ENCODE results near the gene PRRT3. TPM values are rescaled to one million over a fixed set of nuclear protein-coding genes. Genes with fewer than 3 reads are reported as not detected.
A peak's percentile ranks its signal among the peaks of the same experiment; 100 is the strongest.

PRRT3 gene
- 1 to 10 TPM; 7.8 to 8.2 TPM for total RNA-seq

DNA sequence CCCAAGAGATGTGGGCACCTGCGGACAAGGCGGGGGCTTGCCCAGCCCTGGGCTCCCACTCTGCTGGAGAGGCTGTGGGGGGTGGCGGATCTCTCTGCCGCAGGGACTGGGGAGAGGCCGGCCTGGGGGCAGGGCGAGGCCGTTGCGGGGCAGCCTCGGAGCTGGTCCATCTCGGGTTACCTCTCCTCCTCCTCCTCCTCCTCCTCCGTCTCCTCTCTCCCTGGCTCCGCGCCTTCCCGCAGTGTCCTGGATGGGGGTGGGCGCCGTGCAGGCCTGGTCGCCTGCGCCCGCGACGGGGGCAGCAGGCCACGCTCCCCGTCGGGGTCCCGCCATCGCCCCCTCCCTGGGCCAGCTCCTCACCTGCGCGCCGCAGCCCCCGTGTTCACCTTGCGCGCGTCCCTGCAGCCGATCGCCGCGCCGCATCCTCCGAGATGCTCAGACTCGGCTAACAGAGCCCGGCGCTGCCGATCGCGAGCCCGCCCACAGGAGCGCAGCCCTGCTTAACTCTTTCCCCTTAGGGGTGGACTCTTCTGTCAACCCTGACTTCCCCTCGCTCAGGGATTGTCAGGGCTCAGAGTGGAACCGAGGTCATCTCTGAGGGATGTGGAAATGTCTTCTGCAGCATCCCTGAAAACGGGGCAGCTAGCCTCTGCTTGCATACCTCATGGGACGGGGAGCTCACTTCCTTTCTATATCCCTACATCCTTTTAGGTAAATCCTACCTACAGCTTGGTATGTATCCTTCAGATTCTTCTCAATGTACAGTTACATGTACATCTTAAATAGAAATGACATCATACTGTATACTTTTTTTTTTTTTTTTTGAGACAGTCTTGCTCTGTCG, at the start of gene PRRT3:
PRRT3 (minus strand) TSS at position 447 of the 844 bp plus-strand sequence. CDS start 2,293 bp downstream, outside the sequence.
- no peaks in the 10 kb centered on the region for H3K36me3 Mint-ChIP-seq
- no peaks in the 10 kb centered on the region for H3K9me3 Mint-ChIP-seq
- CTCF ChIA-PET, result interaction anchor here (0.7 to 3.7 kb wide), 6 partner anchors 12 to 225 kb away, joined by 3 to 25 read pairs (median 4); partner anchors contain the start of gene CRELD1
- intact Hi-C loops (cut with micrococcal nuclease), result loop anchor here (1.0 kb wide), 1 partner anchor 19 kb away; the partner anchor contains the start of gene CRELD1
- peak; percentile 79 for DNase-seq
- peak within 1 kb of the TSS; percentile 86 for H3K4me3 Mint-ChIP-seq
- peaks cover 14% of the 10 kb centered on the region for H3K4me1 Mint-ChIP-seq (ENCODE audit: low read depth)
- POLR2A ChIA-PET, result interaction anchor here (1.1 to 2.3 kb wide), 5 partner anchors 9 to 36 kb away, joined by 3 to 9 read pairs (median 4); no protein-coding TSS in a partner anchor
- H3K27ac Mint-ChIP-seq, result peak within 1 kb of the TSS; percentile 73
- H3K27me3 Mint-ChIP-seq, result no peaks in the 10 kb centered on the region

DNA sequence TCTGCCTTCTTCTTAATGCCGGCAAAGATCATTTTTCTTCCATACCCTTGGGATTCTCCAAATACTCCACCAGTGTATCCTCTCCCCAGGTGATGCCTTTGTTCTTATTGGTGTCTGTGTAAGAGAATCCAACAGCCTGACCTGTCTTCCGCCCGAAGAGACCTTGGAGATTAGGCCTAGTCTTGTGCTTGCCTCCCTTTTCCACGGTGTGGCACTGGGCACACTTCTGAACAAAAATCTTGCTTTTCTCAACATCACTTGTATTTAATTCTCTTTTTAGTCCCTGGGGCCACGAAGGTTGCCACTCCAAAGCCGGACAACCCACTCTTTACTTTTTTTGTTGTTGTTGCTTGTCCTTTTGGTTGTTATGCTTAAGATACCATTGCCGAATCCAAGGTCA, 48.5 kb upstream of the PRRT3 start:
- Mint-ChIP-seq H3K36me3 (peaks cover 27% of the 10 kb centered on the region), H3K27ac (no peak overlapping the region)

GRCh38 chr3:9994086-9994844, 42.1 kb upstream of the PRRT3 start:
- intact Hi-C loops (cut with micrococcal nuclease), result no loop called here
- H3K36me3 Mint-ChIP-seq, result peaks cover 26% of the 10 kb centered on the region
- ChIA-PET POLR2A (no interaction called here), CTCF (interaction anchor here (0.7 kb wide), 2 partner anchors 10 to 62 kb away, joined by 3 to 5 read pairs; no protein-coding TSS in a partner anchor)
- H3K4me3 Mint-ChIP-seq, result no peak overlapping the region
- no peaks in the 10 kb centered on the region for H3K27me3 Mint-ChIP-seq
- no peaks in the 10 kb centered on the region for H3K4me1 Mint-ChIP-seq (ENCODE audit: low read depth)
- no peak overlapping the region for H3K27ac Mint-ChIP-seq
- H3K9me3 Mint-ChIP-seq, result no peaks in the 10 kb centered on the region
- no peak for DNase-seq

More for the DNA sequence above, 48.5 kb upstream of the PRRT3 start:
- no peak overlapping the region for H3K4me3 Mint-ChIP-seq
- H3K27me3 Mint-ChIP-seq, result no peaks in the 10 kb centered on the region
- DNase-seq, result no peak
- H3K9me3 Mint-ChIP-seq, result no peaks in the 10 kb centered on the region
- CTCF ChIA-PET, result no interaction called here
- intact Hi-C loops (cut with micrococcal nuclease), result no loop called here
- POLR2A ChIA-PET, result no interaction called here
- no peaks in the 10 kb centered on the region for H3K4me1 Mint-ChIP-seq (ENCODE audit: low read depth)

DNA sequence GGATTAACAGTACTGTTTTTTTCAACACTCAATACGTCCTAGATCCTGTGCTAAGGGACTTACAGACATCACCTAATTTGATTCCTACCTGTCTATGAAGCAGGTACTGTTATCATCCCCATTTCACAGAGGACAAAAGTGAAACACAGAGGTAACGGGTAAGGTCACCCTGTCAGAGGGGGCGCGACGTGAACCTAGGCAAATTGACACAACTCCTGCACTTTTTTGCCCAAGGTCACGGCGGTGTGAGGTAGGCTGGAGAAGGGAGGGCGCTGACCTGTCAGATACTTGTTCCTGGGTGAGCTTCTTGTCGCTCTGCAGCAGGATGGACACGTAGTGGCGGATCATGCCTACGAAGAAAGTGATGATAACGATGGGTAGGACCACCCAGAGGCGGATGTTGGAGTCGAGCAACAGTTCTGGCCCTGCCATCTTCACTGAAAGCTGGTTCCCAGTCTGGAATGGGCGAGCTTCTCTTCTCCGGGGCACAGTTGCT, 34.1 kb upstream of the PRRT3 start:
- H3K4me3 Mint-ChIP-seq, result peak overlapping the region; percentile 89
- no peaks in the 10 kb centered on the region for H3K27me3 Mint-ChIP-seq
- DNase-seq, result no peak
- peaks cover 31% of the 10 kb centered on the region for H3K4me1 Mint-ChIP-seq (ENCODE audit: low read depth)
- peaks cover 20% of the 10 kb centered on the region for H3K36me3 Mint-ChIP-seq
- ChIA-PET POLR2A (interaction anchor here (1.8 to 2.4 kb wide), 3 partner anchors 10 to 95 kb away, joined by 7 to 17 read pairs (median 8); partner anchors contain the start of gene JAGN1), CTCF (interaction anchor here (2.2 to 2.5 kb wide), 2 partner anchors 9 to 53 kb away, joined by 9 to 21 read pairs; partner anchors contain the start of gene CRELD1)
- H3K27ac Mint-ChIP-seq, result peak overlapping the region; percentile 98
- intact Hi-C loops (cut with micrococcal nuclease), result loop anchor here (1.0 to 10.0 kb wide), 6 partner anchors 9 to 589 kb away; partner anchors contain the start of genes JAGN1, SEC13 and SETD5
- no peaks in the 10 kb centered on the region for H3K9me3 Mint-ChIP-seq

- DNase-seq, result no peak
- Mint-ChIP-seq H3K36me3 (peaks cover 18% of the 10 kb centered on the region), H3K4me1 (ENCODE audit: low read depth) (peaks cover 37% of the 10 kb centered on the region), H3K9me3 (no peaks in the 10 kb centered on the region), H3K27ac (no peak overlapping the region), H3K4me3 (no peak overlapping the region), H3K27me3 (no peaks in the 10 kb centered on the region)
- ChIA-PET POLR2A (no interaction called here), CTCF (interaction anchor here (0.6 kb wide), 1 partner anchor 102 kb away, joined by 3 read pairs; no protein-coding TSS in a partner anchor)
- intact Hi-C loops (cut with micrococcal nuclease), result loop anchor here (10.0 kb wide), 1 partner anchor 245 kb away; no protein-coding TSS in a partner anchor
Measured at GRCh38 chr3:9980251-9980650, 28.0 kb upstream of the PRRT3 start.

- ChIA-PET POLR2A (no interaction called here), CTCF (no interaction called here)
- Mint-ChIP-seq H3K9me3 (no peaks in the 10 kb centered on the region), H3K27ac (peak overlapping the region; percentile 44), H3K4me1 (ENCODE audit: low read depth) (peaks cover 33% of the 10 kb centered on the region), H3K4me3 (no peak overlapping the region), H3K27me3 (no peaks in the 10 kb centered on the region), H3K36me3 (peaks cover 24% of the 10 kb centered on the region)
- DNase-seq, result no peak
- intact Hi-C loops (cut with micrococcal nuclease), result no loop called here
Measured at GRCh38 chr3:9978710-9979305, 26.6 kb upstream of the PRRT3 start.

DNA sequence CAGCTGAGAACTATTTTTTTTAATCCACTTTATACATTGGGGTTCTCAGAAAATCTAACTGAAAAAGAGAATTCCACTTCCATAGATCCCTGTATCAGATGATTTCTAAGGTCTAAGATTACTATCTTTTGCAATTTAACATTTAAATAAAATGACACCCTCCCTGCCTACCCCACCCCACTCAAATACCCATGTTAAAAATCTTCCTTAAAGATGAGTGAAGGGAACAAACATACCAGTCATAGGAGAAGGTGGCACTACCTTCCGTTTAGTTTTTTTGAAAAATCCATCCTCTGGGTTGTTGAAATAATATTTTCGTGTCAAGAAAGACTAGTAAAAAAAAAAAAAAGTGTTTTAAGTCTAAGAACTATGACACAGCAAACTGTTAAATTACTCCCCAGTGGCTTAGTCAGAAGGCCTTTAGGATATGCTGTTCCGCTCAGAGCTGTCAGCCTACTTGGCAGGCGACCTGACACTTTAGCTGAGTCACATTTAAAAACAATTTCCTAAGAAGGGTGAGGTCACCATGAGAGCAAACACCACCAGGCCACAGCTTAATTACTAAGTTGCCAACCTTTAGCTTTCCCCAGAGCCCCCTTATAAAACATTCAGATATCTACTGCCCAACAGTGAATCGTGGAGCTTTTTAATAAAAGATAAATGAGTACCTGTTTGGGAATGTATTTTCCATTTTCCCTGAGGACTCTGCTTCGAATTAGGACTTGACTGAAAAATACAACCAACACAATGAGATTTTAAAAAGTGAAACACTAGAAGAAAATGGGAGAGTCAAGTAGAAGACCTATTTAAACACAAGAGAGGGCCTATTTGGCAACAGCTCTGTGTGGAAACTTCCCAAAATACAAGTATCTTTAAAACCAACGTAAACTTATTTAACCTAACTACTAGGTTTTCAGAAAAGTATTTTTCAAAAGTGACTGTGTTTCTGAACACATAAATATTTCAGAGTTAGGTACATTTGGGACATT, 24.8 kb upstream of the PRRT3 start:
- H3K36me3 Mint-ChIP-seq, result peaks cover 30% of the 10 kb centered on the region
- H3K4me3 Mint-ChIP-seq, result no peak overlapping the region
- CTCF ChIA-PET, result interaction anchor here (0.6 to 3.0 kb wide), 4 partner anchors 10 to 195 kb away, joined by 3 to 10 read pairs (median 6); partner anchors contain the start of genes CRELD1 and EMC3
- no peaks in the 10 kb centered on the region for H3K27me3 Mint-ChIP-seq
- intact Hi-C loops (cut with micrococcal nuclease), result loop anchor here (1.0 to 2.0 kb wide), 2 partner anchors 9 to 50 kb away; partner anchors contain the start of genes EMC3 and FANCD2
- no peaks in the 10 kb centered on the region for H3K9me3 Mint-ChIP-seq
- H3K27ac Mint-ChIP-seq, result peak overlapping the region; percentile 64
- POLR2A ChIA-PET, result interaction anchor here (0.7 to 2.5 kb wide), 6 partner anchors 10 to 253 kb away, joined by 3 to 17 read pairs (median 4); partner anchors contain the start of genes CRELD1, EMC3 and PRRT3
- DNase-seq, result peak; percentile 69
- peaks cover 26% of the 10 kb centered on the region for H3K4me1 Mint-ChIP-seq (ENCODE audit: low read depth)

DNA sequence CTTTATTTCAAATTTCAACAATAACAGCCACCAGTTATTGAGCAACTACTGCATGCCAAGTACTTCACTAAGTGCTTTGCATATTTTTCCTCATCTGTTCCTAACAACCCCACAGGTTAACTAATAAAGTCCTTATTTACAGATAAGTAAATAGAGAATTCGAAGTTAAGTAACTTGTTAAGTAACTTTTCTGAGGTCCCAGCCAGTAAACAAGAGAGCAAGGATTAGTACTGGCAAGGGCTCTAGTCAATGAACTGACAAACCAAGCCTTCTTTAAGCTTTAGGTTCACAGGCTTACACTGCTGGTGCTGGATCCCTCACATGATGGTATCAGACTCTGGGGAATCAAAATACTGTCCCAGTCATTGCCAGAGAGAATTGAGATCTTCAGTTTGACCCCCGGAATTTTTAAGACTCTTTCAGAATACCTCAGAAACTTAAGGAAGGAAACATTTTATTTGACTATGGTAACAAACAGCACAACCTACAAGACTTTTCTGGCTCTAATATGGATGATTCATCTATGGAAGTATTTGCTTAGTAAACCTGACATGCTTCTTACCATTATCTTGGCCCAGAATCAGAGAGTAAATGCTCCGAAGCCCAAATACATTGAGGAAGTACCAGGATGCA, 17.9 kb upstream of the PRRT3 start:
- Mint-ChIP-seq H3K4me1 (ENCODE audit: low read depth) (no peaks in the 10 kb centered on the region), H3K9me3 (no peaks in the 10 kb centered on the region), H3K27ac (no peak overlapping the region), H3K27me3 (no peaks in the 10 kb centered on the region), H3K36me3 (peaks cover 43% of the 10 kb centered on the region), H3K4me3 (no peak overlapping the region)
- ChIA-PET POLR2A (no interaction called here), CTCF (no interaction called here)
- intact Hi-C loops (cut with micrococcal nuclease), result no loop called here
- DNase-seq, result no peak

DNA sequence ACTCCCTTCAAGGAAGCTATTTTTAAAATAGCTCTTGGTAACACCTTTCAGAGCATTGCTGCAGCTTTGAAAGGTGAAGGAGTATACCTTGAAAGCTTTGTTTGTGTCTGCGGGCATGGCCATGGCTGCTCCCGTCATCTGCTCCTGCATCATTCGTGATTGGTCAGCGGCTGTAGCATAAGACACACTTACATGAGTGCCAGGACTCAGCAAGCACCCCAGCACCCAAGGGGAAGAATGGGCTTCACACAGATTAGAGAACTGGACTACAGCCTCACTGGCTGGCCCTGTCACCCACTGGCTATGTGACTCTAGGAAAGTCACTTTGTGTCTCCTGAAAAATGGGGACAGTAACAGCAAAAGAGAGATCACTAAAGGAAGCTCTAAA, 17.4 kb upstream of the PRRT3 start:
- Mint-ChIP-seq H3K4me3 (no peak overlapping the region), H3K4me1 (ENCODE audit: low read depth) (no peaks in the 10 kb centered on the region), H3K9me3 (no peaks in the 10 kb centered on the region), H3K27me3 (no peaks in the 10 kb centered on the region), H3K36me3 (peaks cover 42% of the 10 kb centered on the region), H3K27ac (no peak overlapping the region)
- intact Hi-C loops (cut with micrococcal nuclease), result no loop called here
- POLR2A ChIA-PET, result no interaction called here
- DNase-seq, result no peak
- CTCF ChIA-PET, result no interaction called here

- DNase-seq, result no peak
- ChIA-PET CTCF (interaction anchor here (0.8 to 1.5 kb wide), 2 partner anchors 21 to 1773 kb away, joined by 3 to 4 read pairs; no protein-coding TSS in a partner anchor), POLR2A (interaction anchor here (0.6 kb wide), 1 partner anchor 86 kb away, joined by 6 read pairs; no protein-coding TSS in a partner anchor)
- no peak overlapping the region for H3K4me3 Mint-ChIP-seq
- H3K9me3 Mint-ChIP-seq, result no peaks in the 10 kb centered on the region
- H3K27me3 Mint-ChIP-seq, result no peaks in the 10 kb centered on the region
- H3K4me1 Mint-ChIP-seq (ENCODE audit: low read depth), result no peaks in the 10 kb centered on the region
- H3K36me3 Mint-ChIP-seq, result peaks cover 39% of the 10 kb centered on the region
- H3K27ac Mint-ChIP-seq, result no peak overlapping the region
- intact Hi-C loops (cut with micrococcal nuclease), result no loop called here
Measured at GRCh38 chr3:9966841-9967240, 14.6 kb upstream of the PRRT3 start.

Data from activated CD4-positive, alpha-beta memory T cell treated with anti-CD3 and anti-CD28 coated beads for 36 hours (primary cell).